B cell (primary cell): ENCODE results near the gene EIF2B2. TPM values are rescaled to one million over a fixed set of nuclear protein-coding genes. Genes with fewer than 3 reads are reported as not detected.

Source experiments
- ATAC-seq: fragments of 200-7000 bp; cut with Tn5 transposase; one replicate; pipeline ENCODE4 v1.10.0; 2021; ENCODE audit warnings: low read depth, mild to moderate bottlenecking, moderate number of reproducible peaks, moderate library complexity
- CTCF ChIA-PET: fragments of 350-600 bp; sonication (Branson Sonifier 250); formaldehyde crosslinking; loops from one replicate; lab custom pipeline; 2021; ENCODE audit warnings: antibody characterized with exemption, inconsistent platforms; lab: Charles Lee
- POLR2A ChIA-PET: fragments of 350-600 bp; sonication (Branson Sonifier 250); formaldehyde crosslinking; loops from one replicate; lab custom pipeline; 2021; ENCODE audit warnings: antibody characterized with exemption; lab: Charles Lee
- DNase-seq: peaks from one replicate; pipeline ENCODE4 v3.0.0; 2013
- H2AFZ ChIP-seq: 2 replicates; pipeline ENCODE4 v1.6.1; 2012; ENCODE audit warnings: mild to moderate bottlenecking, low read depth, low read length; ENCODE audit not compliant: insufficient read depth, poor library complexity, severe bottlenecking
- H3K27ac ChIP-seq, 2 donors: 1 replicate in 1 of 2; 2 replicates in 1 of 2; pipeline ENCODE4 v1.5.1; 2012 to 2013; ENCODE audit warnings: low read length in 2 of 2, mild to moderate bottlenecking in 2 of 2, moderate library complexity in 1 of 2
- H3K27me3 ChIP-seq, 4 experiments: fragments of 200-600 bp in 1 of 4; sonication (generic) in 1 of 4; replicated peaks in 1 of 4; 1 replicate in 2 of 4; 2 replicates in 2 of 4; pipeline versions ENCODE4 v1.6.1 to v1.7.0; 2013 to 2016; ENCODE audit warnings: low read length in 3 of 4, mild to moderate bottlenecking in 2 of 4, mixed read lengths in 1 of 4, moderate library complexity in 1 of 4; ENCODE audit not compliant: insufficient read depth in 4 of 4, control insufficient read depth in 3 of 4; ENCODE audit errors: control extremely low read depth in 1 of 4
- H3K36me3 ChIP-seq, 2 experiments: replicated peaks in 1 of 2; 1 replicate in 1 of 2; 2 replicates in 1 of 2; pipeline versions ENCODE4 v1.6.1 to v1.7.1; 2013; ENCODE audit warnings: low read length in 1 of 2; ENCODE audit not compliant: insufficient read depth in 2 of 2, control insufficient read depth in 1 of 2; ENCODE audit errors: control extremely low read depth in 1 of 2, extremely low read depth in 1 of 2
- H3K4me1 ChIP-seq, 2 donors: fragments of 200-600 bp in 1 of 2; sonication (generic) in 1 of 2; 1 replicate in 1 of 2; 2 replicates in 1 of 2; pipeline versions ENCODE4 v1.5.1 to v1.6.1; 2013 to 2017; ENCODE audit warnings: low read length in 2 of 2; ENCODE audit not compliant: control insufficient read depth in 2 of 2, insufficient read depth in 2 of 2
- H3K4me2 ChIP-seq: replicated peaks from 2 replicates; pipeline ENCODE3; 2012; ENCODE audit warnings: mild to moderate bottlenecking, low read depth, low read length; ENCODE audit not compliant: poor library complexity, severe bottlenecking
- H3K4me3 ChIP-seq, 5 experiments: fragments of 200-600 bp in 1 of 5; sonication (generic) in 1 of 5; 1 replicate in 3 of 5; 2 replicates in 2 of 5; pipeline versions ENCODE4 v1.5.1 to v1.7.0; 2011 to 2016; ENCODE audit warnings: low read length in 4 of 5, mild to moderate bottlenecking in 4 of 5, low read depth in 2 of 5, control low read depth in 1 of 5, moderate library complexity in 1 of 5; ENCODE audit not compliant: insufficient read depth in 1 of 5; ENCODE audit errors: control extremely low read depth in 1 of 5, extremely low read depth in 1 of 5
- H3K79me2 ChIP-seq: fragments of 200-600 bp; sonication (generic); one replicate; pipeline ENCODE4 v1.6.0; 2016; ENCODE audit warnings: low read length; ENCODE audit not compliant: control insufficient read depth, insufficient read depth
- H3K9ac ChIP-seq: fragments of 200-600 bp; sonication (generic); 2 replicates; pipeline ENCODE4 v1.6.1; 2017; ENCODE audit warnings: mild to moderate bottlenecking, low read length, moderate library complexity
- H3K9me3 ChIP-seq, 3 donors: one replicate each; pipeline versions ENCODE4 v1.6.1 to v1.7.1; 2013; ENCODE audit warnings: low read length in 2 of 3; ENCODE audit not compliant: control insufficient read depth in 2 of 3, insufficient read depth in 1 of 3; ENCODE audit errors: control extremely low read depth in 1 of 3
- H4K20me1 ChIP-seq: 2 replicates; pipeline ENCODE4 v1.6.0; 2012; ENCODE audit warnings: mild to moderate bottlenecking, low read length; ENCODE audit not compliant: insufficient read depth, control insufficient read depth, poor library complexity, severe bottlenecking
- H3K27ac Mint-ChIP-seq: one replicate; pipeline ENCODE4 v1.8.0; 2021; ENCODE audit warnings: mixed read lengths
- H3K27me3 Mint-ChIP-seq: one replicate; pipeline ENCODE4 v1.8.0; 2021; ENCODE audit warnings: mixed read lengths
- H3K4me1 Mint-ChIP-seq: one replicate; pipeline ENCODE4 v1.8.0; 2021; ENCODE audit warnings: mixed read lengths
- H3K4me3 Mint-ChIP-seq: one replicate; pipeline ENCODE4 v1.8.0; 2021; ENCODE audit warnings: mixed read lengths
- H3K9me3 Mint-ChIP-seq: one replicate; pipeline ENCODE4 v1.8.0; 2022; ENCODE audit warnings: mixed read lengths; ENCODE audit not compliant: insufficient read depth
- EZH2 ChIP-seq: IDR thresholded peaks from 2 replicates; pipeline ENCODE4 v1.6.1; 2012; ENCODE audit warnings: borderline replicate concordance, low read depth, mild to moderate bottlenecking, moderate library complexity, low read length; ENCODE audit not compliant: insufficient read depth, poor library complexity, severe bottlenecking
- WGBS: methylation state at CpG from one replicate; pipeline ENCODE4 v1.1.5; 2013; ENCODE audit warnings: missing lambda C conversion rate; ENCODE audit not compliant: insufficient coverage; 5-methylcytosine and 5-hydroxymethylcytosine counted together
- intact Hi-C: fragments of 100-400 bp; cut with micrococcal nuclease; formaldehyde crosslinking; loops from one replicate; pipeline ENCODE4 v1.10.0; 2022
- polyA plus RNA-seq: library from polyadenylated mRNA; depleted of rRNA; stranded (reverse); fragments of >200 nt; gene quantifications from 2 replicates; pipeline ENCODE4 v1.2.3, GENCODE V29; 2012
- total RNA-seq, 2 donors: library from RNA; stranded (reverse); fragments of 120-200 nt in 1 of 2; gene quantifications; 1 replicate in 1 of 2; 2 replicates in 1 of 2; pipeline versions ENCODE4 v1.2.3 to v1.2.4, GENCODE V29; 2013 to 2022
- TF ChIP-seq, protein P1 (sequence below): fragments of 200-600 bp; IDR thresholded peaks from one replicate; pipeline ENCODE4 v1.8.0; 2022; ENCODE audit warnings: antibody characterized with exemption, mild to moderate bottlenecking

The EIF2B2 gene
- total and polyA plus RNA-seq, 2 donors (not counting 1 experiment from before 2014, with no cell fraction given), result 25.5 to 27.6 TPM

DNA sequence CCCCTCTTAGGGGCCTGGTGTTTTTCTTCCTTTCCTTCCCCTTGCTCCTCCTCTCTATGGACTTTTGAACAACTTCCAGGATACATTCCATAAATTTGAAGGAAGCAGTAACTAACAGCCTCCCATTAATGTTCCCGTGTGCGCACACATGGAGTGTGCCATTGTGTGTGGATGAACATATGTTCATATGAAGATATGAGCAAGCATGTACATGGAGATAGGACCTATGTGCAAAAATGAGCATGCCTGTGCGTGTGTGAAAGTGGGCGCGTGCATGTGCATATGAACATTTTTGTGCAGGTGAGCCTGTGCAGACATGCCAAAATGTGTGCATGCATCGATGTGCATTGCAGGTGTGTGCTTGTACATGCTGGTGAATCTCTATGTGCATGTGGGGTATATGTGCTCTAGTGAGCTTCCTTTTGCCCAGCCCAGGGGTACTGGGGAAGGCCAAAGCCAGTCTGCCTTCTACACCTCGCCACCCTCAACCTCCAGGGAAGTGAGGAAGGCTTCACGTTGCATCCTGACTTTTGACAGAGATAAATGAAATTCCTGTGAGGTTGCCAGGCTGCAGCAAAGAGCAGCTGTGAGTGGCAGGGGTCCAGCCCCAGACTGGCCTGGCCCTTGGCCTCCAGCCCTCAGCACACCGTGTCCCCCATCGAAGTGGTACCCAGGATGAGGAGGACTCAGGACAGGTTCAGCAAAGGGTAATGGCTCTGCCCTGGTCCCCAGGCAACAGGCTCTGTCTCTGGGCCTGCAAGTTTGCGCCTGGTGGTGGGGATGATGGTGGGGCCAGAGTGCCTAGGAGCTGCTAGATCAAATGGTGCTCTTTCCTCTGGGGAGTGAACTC lies 26.2 kb upstream of the EIF2B2 start:
- Histone ChIP-seq H3K4me3 (no peak overlapping the region), H2AFZ (no peak overlapping the region), H3K4me1 (peaks cover 0 to 5% of the 10 kb centered on the region in 2 donors), H3K4me2 (no peak overlapping the region), H3K79me2 (no peaks in the 10 kb centered on the region), H3K9me3 (no peaks in the 10 kb centered on the region), H3K9ac (no peak overlapping the region), H3K36me3 (no peaks in the 10 kb centered on the region), H4K20me1 (no peaks in the 10 kb centered on the region), H3K27ac (no peak overlapping the region), H3K27me3 (no peaks in the 10 kb centered on the region)
- TF ChIP-seq, protein P1, sequence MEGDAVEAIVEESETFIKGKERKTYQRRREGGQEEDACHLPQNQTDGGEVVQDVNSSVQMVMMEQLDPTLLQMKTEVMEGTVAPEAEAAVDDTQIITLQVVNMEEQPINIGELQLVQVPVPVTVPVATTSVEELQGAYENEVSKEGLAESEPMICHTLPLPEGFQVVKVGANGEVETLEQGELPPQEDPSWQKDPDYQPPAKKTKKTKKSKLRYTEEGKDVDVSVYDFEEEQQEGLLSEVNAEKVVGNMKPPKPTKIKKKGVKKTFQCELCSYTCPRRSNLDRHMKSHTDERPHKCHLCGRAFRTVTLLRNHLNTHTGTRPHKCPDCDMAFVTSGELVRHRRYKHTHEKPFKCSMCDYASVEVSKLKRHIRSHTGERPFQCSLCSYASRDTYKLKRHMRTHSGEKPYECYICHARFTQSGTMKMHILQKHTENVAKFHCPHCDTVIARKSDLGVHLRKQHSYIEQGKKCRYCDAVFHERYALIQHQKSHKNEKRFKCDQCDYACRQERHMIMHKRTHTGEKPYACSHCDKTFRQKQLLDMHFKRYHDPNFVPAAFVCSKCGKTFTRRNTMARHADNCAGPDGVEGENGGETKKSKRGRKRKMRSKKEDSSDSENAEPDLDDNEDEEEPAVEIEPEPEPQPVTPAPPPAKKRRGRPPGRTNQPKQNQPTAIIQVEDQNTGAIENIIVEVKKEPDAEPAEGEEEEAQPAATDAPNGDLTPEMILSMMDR, result no peak
- no peak for TF ChIP-seq EZH2
- DNase-seq (no peak), ATAC-seq (no peak)
- WGBS, result 87% methylated on average over 9 of the region's 11 CpGs
- Mint-ChIP-seq H3K27ac (no peak overlapping the region), H3K27me3 (no peaks in the 10 kb centered on the region), H3K9me3 (no peaks in the 10 kb centered on the region), H3K4me1 (no peaks in the 10 kb centered on the region), H3K4me3 (no peak overlapping the region)
- ChIA-PET POLR2A (no interaction called here), CTCF (no interaction called here)
- intact Hi-C loops, result no loop called here

DNA sequence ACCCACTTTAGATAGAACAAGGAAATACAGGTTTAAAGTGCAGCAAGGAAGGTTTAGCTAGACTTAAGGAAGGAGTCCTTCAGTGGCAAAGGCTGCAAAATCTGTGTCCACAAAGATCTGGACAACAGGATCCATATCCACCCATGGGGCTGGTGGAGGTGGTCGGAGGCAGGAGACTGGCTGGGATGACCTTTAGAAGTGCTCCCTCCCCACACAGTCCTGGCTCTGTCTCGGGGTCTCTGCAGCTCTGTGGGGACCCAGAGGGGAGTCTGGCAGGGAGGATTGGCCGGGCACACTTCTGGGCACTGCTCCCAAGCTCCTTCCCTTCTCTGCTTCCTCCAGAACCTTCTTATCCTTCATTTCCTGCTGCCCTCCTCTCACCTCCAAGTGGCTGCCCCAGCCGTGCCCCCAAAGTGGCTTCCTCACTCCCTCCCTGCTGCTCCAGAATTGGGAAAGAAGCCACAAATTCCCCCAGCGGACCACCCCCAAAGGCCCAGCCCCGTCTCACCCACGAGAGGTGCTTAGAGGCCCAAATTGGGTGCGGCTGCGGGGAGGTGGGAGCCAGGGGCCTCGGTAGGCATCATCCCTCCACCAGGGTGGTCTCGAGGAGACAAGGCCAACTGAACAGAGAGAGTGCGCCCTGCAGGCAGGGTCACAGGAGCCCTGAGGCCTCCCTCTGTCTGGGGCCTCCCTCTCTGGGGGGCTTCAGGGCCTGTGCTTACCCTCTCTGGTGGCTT lies 25.4 kb upstream of the EIF2B2 start:
- Mint-ChIP-seq H3K27me3 (no peaks in the 10 kb centered on the region), H3K4me1 (no peaks in the 10 kb centered on the region), H3K4me3 (no peak overlapping the region), H3K27ac (no peak overlapping the region), H3K9me3 (no peaks in the 10 kb centered on the region)
- no peak overlapping the region for H3K4me2 ChIP-seq
- H3K27ac ChIP-seq, result no peak overlapping the region
- H3K79me2 ChIP-seq, result no peaks in the 10 kb centered on the region
- no peaks in the 10 kb centered on the region for H3K27me3 ChIP-seq
- ATAC-seq (no peak), DNase-seq (no peak)
- ChIA-PET POLR2A (no interaction called here), CTCF (interaction anchor here (0.8 kb wide), 1 partner anchor 117 kb away, joined by 3 read pairs; no protein-coding TSS in a partner anchor)
- H3K9ac ChIP-seq, result no peak overlapping the region
- WGBS, result 81% methylated on average over 11 of the region's 12 CpGs
- no peak overlapping the region for H3K4me3 ChIP-seq
- H3K9me3 ChIP-seq, result no peaks in the 10 kb centered on the region
- H3K4me1 ChIP-seq, result peaks cover 0 to 5% of the 10 kb centered on the region in 2 donors
- H3K36me3 ChIP-seq, result no peaks in the 10 kb centered on the region
- no peaks in the 10 kb centered on the region for H4K20me1 ChIP-seq
- TF ChIP-seq, protein P1, result no peak
- TF ChIP-seq EZH2, result no peak
- H2AFZ ChIP-seq, result no peak overlapping the region
- intact Hi-C loops, result no loop called here
